ENCODE measurements around the gene TCF7L1.

The TCF7L1 gene

GRCh38 chr2:85143463-85144082, 10.4 kb downstream of the TCF7L1 start:
- Histone ChIP-seq H3K27me3 (ENCODE audit: insufficient read depth, poor library complexity, severe bottlenecking) (peaks cover 8% of the 10 kb centered on the region), H3K27ac (replicated peaks) (no peak overlapping the region), H3K4me3 (replicated peaks; ENCODE audit: insufficient read depth, low read length) (no peak overlapping the region)
- TF ChIP-seq REST (IDR thresholded peaks at IDR 0.05; ENCODE audit: insufficient replicate concordance, low read depth), result no peak
- TF ChIP-seq GABPA (IDR thresholded peaks at IDR 0.05; ENCODE audit: low read depth), result no peak
- no peak for TF ChIP-seq CTCF (IDR thresholded peaks at IDR 0.05; ENCODE audit: insufficient read depth, low read length)
- no peak for TF ChIP-seq SPI1 (IDR thresholded peaks at IDR 0.05; ENCODE audit: borderline replicate concordance, low read depth)
- no peak for TF ChIP-seq POLR2AphosphoS5 (IDR thresholded peaks at IDR 0.05; ENCODE audit: low read depth)
- no peak for DNase-seq (ENCODE audit: low read depth in 1 of 2, low spot score in 1 of 2)

GRCh38 chr2:85145116-85145820, 12.1 kb downstream of the TCF7L1 start:
- DNase-seq (ENCODE audit: low read depth in 1 of 2, low spot score in 1 of 2), result no peak
- Histone ChIP-seq H3K4me3 (replicated peaks; ENCODE audit: insufficient read depth, low read length) (no peak overlapping the region), H3K27ac (replicated peaks) (no peak overlapping the region), H3K27me3 (ENCODE audit: insufficient read depth, poor library complexity, severe bottlenecking) (peaks cover 6% of the 10 kb centered on the region)
- no peak for TF ChIP-seq POLR2AphosphoS5 (IDR thresholded peaks at IDR 0.05; ENCODE audit: low read depth)
- no peak for TF ChIP-seq SPI1 (IDR thresholded peaks at IDR 0.05; ENCODE audit: borderline replicate concordance, low read depth)
- no peak for TF ChIP-seq CTCF (IDR thresholded peaks at IDR 0.05; ENCODE audit: insufficient read depth, low read length)
- no peak for TF ChIP-seq GABPA (IDR thresholded peaks at IDR 0.05; ENCODE audit: low read depth)
- no peak for TF ChIP-seq REST (IDR thresholded peaks at IDR 0.05; ENCODE audit: insufficient replicate concordance, low read depth)

GRCh38 chr2:85148190-85148589, 15.0 kb downstream of the TCF7L1 start:
- Histone ChIP-seq H3K27me3 (ENCODE audit: insufficient read depth, poor library complexity, severe bottlenecking) (peaks cover 5% of the 10 kb centered on the region), H3K27ac (replicated peaks) (no peak overlapping the region), H3K4me3 (replicated peaks; ENCODE audit: insufficient read depth, low read length) (no peak overlapping the region)
- TF ChIP-seq GABPA (IDR thresholded peaks at IDR 0.05; ENCODE audit: low read depth) (no peak), CTCF (IDR thresholded peaks at IDR 0.05; ENCODE audit: insufficient read depth, low read length) (no peak), SPI1 (IDR thresholded peaks at IDR 0.05; ENCODE audit: borderline replicate concordance, low read depth) (no peak), REST (IDR thresholded peaks at IDR 0.05; ENCODE audit: insufficient replicate concordance, low read depth) (no peak), POLR2AphosphoS5 (IDR thresholded peaks at IDR 0.05; ENCODE audit: low read depth) (no peak)
- no peak for DNase-seq (ENCODE audit: low read depth in 1 of 2, low spot score in 1 of 2)

All from HL-60 (cell line).